Brain pericyte (primary cell): Measurements from ENCODE around the gene SPATA24.
"Not testable (repeated sequence)": the region's sequence is repeated elsewhere in the genome, so short reads cannot be mapped to it uniquely, and the experiment has no call there.

Experiments
- DNase-seq: peaks from one replicate; pipeline ENCODE4 v3.0.0-alpha.2; 2012; ENCODE audit warnings: low read depth, low spot score

The SPATA24 gene

GRCh38 chr5:139394654-139395566 is 9.0 kb downstream of the SPATA24 start, which contains the start of gene PROB1:
PROB1 (minus strand) TSS chr5:139395104; CDS start chr5:139395081, 23 bp downstream.
- DNase-seq, result no peak

DNA sequence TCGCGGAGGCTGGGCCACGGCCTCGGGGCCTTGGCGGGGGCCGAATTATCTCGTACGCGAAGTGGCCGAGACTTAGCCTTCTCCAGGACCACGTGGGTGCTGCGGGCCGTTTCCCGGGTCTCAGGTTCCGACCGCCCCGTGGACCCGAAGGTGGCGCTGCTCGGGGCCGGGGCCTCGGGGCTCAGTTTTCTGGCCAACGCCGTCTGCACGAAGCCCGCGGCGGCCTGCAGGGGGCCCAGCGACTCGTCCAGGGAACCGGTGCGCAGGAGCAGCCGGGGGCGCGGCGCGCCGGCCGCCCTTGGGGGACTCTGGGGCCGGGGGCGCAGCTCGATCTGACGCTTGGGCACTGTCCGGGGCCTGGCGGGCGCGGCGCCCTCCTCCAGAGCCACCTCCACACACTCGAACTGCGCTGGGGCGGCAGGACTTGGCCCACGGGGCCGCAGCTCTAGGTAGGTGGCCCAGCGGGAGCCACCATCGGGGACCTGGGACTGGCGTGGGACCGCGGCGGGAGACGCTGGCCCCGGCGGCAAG is 9.7 kb downstream of the SPATA24 start:
- no peak for DNase-seq

- DNase-seq, result no peak
Observed at GRCh38 chr5:139393497-139394122, 10.3 kb downstream of the SPATA24 start.

DNA sequence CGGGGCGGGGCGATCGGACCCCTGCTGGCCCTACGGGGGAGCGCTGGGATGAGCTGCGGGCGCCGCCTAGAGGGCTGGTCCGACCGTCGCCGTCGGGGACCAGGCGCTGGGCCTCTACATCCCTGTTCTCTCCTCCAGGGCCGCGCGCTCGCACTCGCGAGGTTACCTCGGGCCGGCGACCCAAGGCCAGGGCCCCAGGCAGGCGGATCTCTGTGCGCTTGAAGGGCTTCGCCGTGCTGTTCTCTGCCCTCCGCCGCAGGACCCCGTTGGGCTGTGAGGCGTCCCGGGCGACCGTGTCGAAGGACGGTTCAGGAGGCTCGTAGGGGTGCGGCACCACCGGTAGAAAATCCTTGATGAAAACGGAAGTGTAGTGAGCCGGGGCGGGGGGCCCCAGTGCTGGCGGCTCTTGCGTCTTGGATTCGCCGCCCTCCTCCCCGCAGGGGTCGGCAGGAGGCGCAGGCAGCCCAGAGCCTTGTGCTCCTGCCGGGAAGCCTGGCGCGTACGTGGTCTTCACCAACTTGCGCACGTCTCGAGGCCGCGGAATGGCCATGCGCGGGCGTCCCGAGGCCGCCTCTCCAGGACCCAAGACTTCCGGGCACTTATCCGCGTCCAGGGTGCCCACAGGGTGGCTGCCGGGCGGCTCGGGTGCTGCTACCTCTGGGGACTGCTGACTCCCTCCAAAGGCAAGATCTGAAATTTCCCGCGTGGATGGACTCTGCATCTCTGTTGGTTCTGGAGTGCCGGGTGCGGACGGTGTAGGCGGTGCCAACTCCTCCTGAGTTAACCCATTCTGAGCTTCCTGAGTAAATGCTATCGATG is 11.0 kb downstream of the SPATA24 start:
- no peak for DNase-seq

GRCh38 chr5:139392324-139392677 is 11.6 kb downstream of the SPATA24 start:
- DNase-seq, result no peak

- no peak for DNase-seq
Observed at GRCh38 chr5:139391570-139392323, 12.1 kb downstream of the SPATA24 start.

DNA sequence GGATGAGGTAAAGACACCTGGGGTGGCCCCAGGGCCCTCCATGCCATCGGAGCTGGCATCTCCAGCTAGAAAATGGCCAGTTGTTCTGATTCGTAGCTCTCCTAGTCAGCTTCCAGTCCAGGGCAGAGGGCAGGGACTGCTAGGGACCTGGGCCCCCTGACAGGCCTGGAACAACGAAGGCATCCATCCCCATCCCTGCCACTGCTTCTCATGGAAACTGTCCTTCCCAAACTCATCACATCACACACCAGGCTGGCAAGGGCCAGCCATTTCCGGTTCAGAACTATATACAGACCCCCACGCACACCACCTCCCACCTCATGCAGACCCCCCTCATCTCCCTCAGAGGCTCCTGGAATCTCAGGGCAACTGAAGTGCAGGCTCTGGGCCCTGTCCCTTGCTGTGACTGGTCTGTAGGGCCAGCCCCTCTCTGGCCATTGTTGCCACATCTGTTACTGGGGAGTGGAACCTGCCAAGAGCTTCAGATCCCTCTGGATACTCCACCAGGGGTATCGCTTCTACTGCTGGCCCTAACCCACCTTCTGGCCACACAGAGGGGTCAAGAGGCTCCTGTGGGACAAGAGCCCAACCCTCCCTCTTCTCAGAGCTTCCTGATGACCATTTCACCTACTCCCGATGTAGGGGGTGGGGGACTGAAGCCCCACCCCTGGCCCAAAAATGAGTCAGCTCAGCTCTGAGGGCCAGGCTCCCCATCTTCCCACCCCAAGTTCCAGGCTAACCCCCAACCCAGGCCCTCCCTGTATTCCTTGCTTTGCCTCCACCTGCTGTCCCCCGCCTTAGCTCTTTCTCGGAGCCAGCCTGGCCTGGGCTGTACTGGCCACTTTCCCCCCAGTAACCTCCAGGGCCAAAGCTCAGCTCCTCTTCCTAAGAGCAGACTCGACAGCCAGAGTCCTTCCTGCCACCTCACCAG is 13.0 kb downstream of the SPATA24 start:
- DNase-seq, result no peak

DNA sequence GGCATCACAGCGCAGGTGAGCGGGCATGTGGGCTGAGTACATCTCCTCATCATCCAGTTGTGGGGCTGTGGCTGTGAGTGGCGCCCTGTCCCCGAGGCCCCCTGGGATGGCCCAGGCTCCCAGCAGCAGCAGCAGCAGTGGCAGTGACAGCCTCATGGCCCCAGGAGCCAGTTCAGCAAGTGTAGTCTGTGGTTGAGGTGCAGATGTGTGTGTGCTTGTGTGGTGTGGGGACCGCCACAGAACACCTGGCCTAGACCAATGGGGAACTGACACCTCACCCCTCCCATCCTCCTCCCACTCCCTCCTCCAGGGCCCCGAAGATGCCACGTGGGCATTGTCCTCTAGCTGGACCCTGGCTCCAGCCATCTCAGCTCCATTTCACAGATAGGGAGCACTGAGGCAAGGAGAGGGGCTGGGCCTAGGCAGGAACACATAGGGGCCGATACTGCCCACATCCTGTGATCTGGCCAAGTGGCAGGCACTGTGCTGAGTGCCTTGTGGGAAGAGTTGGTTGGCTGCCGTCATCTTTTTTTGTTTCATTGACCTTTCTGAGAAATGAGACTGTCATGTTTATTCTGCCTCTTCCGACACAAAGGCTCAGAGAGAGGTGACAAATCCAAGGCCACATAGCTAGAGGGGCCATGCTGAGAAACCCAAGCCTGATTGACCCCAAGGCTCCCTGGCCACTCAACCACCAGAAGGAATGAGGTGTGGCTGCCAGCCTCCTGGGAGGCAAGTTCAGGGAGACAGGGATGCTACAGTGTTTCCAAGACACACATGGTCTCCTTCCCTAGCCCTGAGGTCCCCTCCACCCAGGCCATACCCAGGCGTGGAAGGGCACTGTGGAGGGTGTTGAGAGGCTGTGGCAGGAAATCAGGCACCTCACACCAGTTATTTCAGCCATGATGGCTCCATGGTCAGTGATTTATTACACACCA is 13.9 kb downstream of the SPATA24 start, which contains the start of gene MZB1:
MZB1 (minus strand) TSS at position 213 of the 938 bp plus-strand sequence; CDS start at position 156, 57 bp downstream.
- DNase-seq, result no peak

DNA sequence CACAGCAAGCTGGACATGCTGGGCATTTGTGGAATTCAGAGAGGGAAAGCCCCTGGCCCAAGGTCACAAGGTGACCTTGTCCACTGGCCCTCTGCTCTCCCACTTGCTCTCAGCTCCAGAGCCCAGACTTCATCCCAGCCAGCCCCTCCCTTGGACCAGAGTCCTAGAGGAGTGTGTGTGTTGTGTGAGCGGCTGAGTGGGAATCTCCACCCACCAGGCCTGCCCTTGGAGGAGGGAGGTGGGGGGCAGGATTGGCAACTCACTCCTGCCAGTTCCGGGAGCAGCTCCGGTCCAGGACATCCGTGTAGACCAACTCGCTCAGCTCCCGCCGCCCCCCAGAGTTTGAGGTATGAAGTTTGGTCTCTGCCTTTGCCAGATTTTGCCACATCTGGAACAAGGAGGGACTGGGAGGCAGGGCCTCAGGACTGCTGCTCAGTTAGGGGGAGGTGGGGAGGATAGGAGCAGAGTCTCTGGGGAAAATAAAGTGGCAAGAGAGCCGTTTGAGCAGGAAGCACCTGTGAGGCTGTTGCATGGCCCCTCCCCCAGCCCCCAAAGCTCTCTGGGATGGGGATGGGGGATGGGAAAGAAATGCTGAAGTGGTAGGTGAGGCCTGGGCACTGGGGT is 15.6 kb downstream of the SPATA24 start:
- DNase-seq, result no peak

GRCh38 chr5:139387611-139388197 is 16.2 kb downstream of the SPATA24 start:
- no peak for DNase-seq

DNA sequence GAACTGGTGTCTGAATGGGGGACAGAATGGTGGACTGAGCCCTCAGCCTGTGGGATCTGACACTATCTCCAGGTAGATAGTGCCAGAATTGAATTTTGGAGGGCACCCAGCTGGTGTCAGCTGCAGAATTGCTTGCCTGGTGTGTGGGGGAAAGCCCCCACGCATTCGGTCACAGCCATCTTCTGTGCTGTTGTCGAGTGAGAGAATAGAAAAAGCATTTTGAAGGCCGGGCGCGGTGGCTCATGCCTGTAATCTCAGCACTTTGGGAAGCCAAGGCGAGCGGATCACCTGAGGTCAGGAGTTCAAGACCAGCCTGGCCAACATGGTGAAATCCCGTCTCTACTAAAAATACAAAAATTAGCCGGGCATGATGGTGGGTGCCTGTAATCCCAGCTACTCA is 16.9 kb downstream of the SPATA24 start:
- DNase-seq, result not testable (repeated sequence)

DNA sequence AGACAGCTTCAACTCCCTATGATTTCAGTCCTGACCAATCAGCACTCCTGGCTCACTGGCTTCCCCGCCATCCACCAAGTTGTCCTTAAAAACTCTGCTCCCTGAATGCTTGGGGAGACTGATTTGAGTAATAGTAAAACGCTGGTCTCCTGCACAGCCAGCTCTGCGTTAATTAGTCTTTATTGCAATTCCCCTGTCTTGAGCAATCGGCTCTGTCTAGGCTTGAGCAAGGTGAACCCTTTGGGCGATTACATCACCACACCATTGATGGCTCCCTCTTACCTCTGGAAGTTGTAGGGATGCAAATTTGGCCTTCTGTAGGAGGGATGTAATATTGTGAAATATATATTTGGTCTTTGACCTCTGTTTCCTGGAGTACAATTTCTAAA is 17.8 kb downstream of the SPATA24 start:
- DNase-seq, result no peak

- DNase-seq, result no peak
Observed at GRCh38 chr5:139385061-139386049, 18.5 kb downstream of the SPATA24 start.

DNA sequence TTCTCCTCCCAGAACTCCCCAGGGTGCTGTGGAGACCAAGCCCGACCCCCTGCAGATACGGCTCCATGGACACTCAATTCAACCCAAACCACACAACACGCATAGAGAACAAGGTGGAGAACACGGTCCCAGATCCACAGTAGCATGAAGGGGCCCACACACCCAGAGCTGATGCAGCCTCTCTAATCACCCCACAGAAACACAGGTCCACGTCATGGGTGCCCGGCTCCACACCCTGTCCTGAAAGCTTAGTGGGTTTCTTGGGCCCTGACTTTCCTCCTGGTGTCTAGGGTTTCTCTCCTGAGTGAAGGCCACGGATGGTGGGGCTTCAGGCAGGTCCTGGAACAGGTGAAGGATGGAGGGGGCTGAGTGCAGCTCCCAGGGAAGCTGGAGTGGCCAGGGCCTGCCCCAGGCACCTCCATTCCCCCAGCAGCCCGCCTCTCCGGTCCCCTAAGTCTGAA is 19.3 kb downstream of the SPATA24 start:
- no peak for DNase-seq

DNA sequence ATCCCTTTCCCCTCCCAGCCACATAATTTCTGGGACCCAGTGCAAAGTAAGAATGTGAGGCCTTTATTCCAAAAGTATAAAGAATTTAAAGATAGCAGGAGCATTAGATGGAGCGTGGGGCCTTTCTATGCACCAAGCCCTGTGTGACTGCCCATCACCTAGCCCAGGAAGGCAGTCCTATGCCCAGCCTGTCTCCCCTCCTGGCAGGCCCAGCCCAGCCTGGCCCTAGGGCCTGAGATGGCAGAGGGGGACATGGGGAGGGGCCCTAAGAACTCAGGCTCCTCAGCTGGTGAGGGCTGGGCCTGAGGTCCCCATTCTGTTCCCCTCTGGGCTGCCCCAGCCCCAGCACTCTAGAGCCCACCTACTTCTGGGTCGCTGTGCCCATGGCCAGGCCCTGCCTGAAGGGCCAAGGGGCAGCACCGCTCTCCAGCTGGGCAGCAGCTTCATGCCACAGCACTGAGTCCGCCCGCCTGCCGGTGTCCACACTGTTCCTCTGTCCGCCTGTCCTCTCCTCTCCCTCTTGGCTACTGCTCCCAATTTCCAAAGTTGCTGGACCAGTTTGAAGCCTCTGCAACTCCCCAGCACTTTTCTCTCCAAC is 19.8 kb downstream of the SPATA24 start:
- no peak for DNase-seq
